Epithelial cell of proximal tubule (primary cell): Measurements from ENCODE around the gene STAC3. TPM values are rescaled to one million over a fixed set of nuclear protein-coding genes. Genes with fewer than 3 reads are reported as not detected.

Experiments used
- DNase-seq: peaks from one replicate; pipeline ENCODE4 v3.0.0-alpha.2; 2011; ENCODE audit warnings: low read depth
- H3K4me3 ChIP-seq: 2 replicates; pipeline ENCODE4 v1.5.1; 2011; ENCODE audit warnings: low read depth, mild to moderate bottlenecking, low read length
- total RNA-seq: library from RNA; depleted of rRNA; stranded (reverse); fragments of >200 nt; gene quantifications from 2 replicates; pipeline ENCODE4 v1.2.3, GENCODE V29; 2015
- TF ChIP-seq, protein P1 (sequence below): conservative IDR thresholded peaks from 2 replicates; pipeline ENCODE4 v1.5.1; 2012; ENCODE audit warnings: low read depth, mild to moderate bottlenecking, low read length

The STAC3 gene
- total RNA-seq, 1 donor from 2014 or later, result not detected

GRCh38 chr12:57224278-57224972 lies 26.6 kb downstream of the STAC3 start:
- DNase-seq, result no peak
- H3K4me3 ChIP-seq, result no peak overlapping the region
- TF ChIP-seq, protein P1, sequence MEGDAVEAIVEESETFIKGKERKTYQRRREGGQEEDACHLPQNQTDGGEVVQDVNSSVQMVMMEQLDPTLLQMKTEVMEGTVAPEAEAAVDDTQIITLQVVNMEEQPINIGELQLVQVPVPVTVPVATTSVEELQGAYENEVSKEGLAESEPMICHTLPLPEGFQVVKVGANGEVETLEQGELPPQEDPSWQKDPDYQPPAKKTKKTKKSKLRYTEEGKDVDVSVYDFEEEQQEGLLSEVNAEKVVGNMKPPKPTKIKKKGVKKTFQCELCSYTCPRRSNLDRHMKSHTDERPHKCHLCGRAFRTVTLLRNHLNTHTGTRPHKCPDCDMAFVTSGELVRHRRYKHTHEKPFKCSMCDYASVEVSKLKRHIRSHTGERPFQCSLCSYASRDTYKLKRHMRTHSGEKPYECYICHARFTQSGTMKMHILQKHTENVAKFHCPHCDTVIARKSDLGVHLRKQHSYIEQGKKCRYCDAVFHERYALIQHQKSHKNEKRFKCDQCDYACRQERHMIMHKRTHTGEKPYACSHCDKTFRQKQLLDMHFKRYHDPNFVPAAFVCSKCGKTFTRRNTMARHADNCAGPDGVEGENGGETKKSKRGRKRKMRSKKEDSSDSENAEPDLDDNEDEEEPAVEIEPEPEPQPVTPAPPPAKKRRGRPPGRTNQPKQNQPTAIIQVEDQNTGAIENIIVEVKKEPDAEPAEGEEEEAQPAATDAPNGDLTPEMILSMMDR, result no peak

DNA sequence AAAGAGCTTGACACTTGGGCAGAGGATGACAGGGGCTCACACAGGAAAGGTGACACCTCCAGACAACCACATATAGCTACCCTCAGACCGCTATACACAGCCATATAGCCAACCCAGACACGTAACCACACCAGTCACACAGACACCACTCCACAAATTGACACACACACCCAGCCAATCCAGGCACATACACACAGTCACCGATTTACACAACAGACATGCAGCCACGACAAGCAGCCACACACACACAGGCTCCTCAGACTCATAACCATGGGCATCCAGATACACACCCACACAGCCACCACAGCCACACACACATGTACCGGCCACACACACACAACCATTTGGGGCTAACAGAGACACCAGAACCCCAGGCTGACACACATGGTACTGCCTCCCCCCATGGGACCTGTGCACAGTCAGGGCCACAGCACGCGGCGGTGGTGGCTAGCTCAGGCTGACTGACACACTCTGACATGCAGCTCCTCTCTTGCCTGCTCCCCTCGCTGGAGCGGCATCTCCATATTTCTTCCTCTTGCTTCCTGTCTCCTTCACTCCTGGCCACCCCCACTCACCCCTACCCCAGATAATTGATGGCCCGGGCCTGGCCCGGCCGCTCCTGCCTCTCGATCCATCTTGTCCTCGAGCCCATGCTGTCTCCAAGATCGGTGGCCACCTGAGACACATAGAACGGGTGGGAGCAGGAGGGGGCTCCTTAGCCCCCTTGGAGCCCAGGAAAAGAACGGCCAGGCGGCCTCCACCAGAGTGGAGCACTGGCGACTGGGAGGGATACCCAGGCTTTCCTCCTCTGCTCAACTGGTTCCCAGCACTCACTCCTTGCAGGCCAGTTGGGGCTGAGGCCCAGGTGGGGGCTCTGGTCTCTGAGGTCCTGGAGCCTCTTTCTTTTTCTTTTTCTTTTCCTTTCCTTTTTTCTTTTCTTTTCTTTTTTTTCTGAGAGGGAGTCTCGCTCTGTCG lies 27.5 kb downstream of the STAC3 start:
- TF ChIP-seq, protein P1, result no peak

GRCh38 chr12:57222286-57223190 lies 28.4 kb downstream of the STAC3 start:
- TF ChIP-seq, protein P1, result no peak

More for the DNA sequence above, 27.5 kb downstream of the STAC3 start:
- no peak overlapping the region for H3K4me3 ChIP-seq
- DNase-seq, result no peak

GRCh38 chr12:57221169-57221917 lies 29.6 kb downstream of the STAC3 start:
- H3K4me3 ChIP-seq, result no peak overlapping the region
- TF ChIP-seq, protein P1, result no peak
- no peak for DNase-seq

More at GRCh38 chr12:57222286-57223190, 28.4 kb downstream of the STAC3 start:
- no peak overlapping the region for H3K4me3 ChIP-seq
- no peak for DNase-seq

DNA sequence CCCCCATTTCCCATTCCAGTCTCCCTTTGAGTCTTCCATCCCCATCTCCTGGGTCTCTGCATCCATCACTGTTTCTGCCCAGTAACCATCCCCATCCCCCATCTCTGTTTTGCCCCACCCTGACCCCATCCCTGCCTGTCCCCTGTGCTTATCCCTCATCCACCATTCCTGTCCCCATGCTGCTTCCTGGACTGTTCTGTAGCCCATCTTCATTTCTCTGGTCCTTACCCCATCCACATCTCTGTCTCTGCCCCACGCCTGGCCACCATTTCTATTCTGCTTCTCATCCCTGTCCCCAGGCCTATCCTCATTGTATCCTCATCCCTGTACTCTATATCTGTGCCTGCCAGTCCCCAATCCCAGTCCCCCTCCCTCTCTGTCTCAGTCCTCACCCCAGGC lies 30.2 kb downstream of the STAC3 start:
- no peak overlapping the region for H3K4me3 ChIP-seq
- TF ChIP-seq, protein P1, result no peak
- DNase-seq, result no peak
